H1 (cell line): ENCODE data around the gene SCN3A.

ENCODE experiments used
- CTCF ChIP-seq, 3 experiments: IDR thresholded peaks; 1 replicate in 2 of 3; 2 replicates in 1 of 3; pipeline versions ENCODE4 v1.5.1 to v1.6.1; 2011; ENCODE audit warnings: low read length in 3 of 3, mild to moderate bottlenecking in 3 of 3, inconsistent platforms in 2 of 3, low read depth in 1 of 3, moderate library complexity in 1 of 3; ENCODE audit not compliant: insufficient read depth in 1 of 3; ENCODE audit errors: control extremely low read depth in 1 of 3
- SRF ChIP-seq: IDR thresholded peaks from 2 replicates; pipeline ENCODE4 v1.6.1; 2011; ENCODE audit warnings: mild to moderate bottlenecking, low read depth, low read length, moderate library complexity
- ZNF274 ChIP-seq: IDR thresholded peaks from 2 replicates; pipeline ENCODE4 v1.7.0; 2012; ENCODE audit warnings: low read length, borderline replicate concordance; ENCODE audit errors: extremely low read depth

GRCh38 chr2:165196411-165196810 lies 7.4 kb downstream of the SCN3A start:
- TF ChIP-seq SRF: no peak
- TF ChIP-seq CTCF (IDR thresholded peaks at IDR 0.05; ENCODE audit: control extremely low read depth in 1 of 3, insufficient read depth in 1 of 3, low read depth in 1 of 3, low read length in 3 of 3): no peak
- no peak for TF ChIP-seq ZNF274
